ENCODE results near the gene OTUB2.

DNA sequence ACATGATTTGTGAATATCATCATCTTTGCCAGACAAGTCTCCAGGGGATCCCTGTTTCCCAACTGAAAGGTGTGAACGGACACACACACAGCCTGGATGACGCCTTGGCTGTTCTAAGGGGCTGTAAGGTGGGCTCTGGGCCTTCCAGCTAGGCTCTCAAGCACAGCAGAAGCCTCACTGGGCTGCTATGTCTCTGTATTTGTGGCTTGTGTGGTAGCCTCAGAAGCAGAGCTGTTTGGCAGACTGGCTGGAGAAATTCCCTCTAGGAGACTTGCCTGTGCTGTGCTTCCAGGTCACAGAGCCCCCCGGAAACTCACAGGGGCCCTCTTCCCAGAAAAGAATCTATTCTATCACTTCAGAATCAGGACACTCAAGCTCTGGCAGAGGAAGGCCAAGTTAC lies 21.4 kb downstream of the OTUB2 start:
- TF ChIP-seq, protein P1, sequence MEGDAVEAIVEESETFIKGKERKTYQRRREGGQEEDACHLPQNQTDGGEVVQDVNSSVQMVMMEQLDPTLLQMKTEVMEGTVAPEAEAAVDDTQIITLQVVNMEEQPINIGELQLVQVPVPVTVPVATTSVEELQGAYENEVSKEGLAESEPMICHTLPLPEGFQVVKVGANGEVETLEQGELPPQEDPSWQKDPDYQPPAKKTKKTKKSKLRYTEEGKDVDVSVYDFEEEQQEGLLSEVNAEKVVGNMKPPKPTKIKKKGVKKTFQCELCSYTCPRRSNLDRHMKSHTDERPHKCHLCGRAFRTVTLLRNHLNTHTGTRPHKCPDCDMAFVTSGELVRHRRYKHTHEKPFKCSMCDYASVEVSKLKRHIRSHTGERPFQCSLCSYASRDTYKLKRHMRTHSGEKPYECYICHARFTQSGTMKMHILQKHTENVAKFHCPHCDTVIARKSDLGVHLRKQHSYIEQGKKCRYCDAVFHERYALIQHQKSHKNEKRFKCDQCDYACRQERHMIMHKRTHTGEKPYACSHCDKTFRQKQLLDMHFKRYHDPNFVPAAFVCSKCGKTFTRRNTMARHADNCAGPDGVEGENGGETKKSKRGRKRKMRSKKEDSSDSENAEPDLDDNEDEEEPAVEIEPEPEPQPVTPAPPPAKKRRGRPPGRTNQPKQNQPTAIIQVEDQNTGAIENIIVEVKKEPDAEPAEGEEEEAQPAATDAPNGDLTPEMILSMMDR (IDR thresholded peaks at IDR 0.05; ENCODE audit: low read length): no peak
- no peak for TF ChIP-seq EZH2phosphoT487 (IDR thresholded peaks at IDR 0.05; ENCODE audit: low read length)

Data from MM.1S (cell line).